ENCODE results near the gene MTREX.

Gene MTREX

DNA sequence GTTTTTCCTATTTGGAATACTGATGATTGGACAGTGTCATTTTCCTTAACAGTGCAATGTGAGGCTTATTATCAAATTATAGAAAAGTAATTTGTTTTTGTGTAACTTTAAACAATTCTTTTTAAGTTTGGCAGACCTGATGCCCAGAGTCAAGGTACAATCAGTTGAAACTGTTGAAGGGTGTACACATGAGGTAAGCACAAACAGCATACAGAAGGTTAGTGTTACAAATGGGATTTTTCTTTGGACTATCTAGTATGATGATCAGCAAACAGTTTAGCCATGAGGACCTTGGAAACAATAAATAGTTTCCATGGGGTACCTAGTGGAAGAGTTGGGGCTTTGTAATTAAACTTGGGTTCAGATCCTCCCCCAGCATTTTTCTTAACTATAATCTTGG is 16.2 kb downstream of the MTREX start:
- no peak for DNase-seq (ENCODE audit: low read depth, low spot score)
- H3K27ac ChIP-seq = no peak overlapping the region

DNA sequence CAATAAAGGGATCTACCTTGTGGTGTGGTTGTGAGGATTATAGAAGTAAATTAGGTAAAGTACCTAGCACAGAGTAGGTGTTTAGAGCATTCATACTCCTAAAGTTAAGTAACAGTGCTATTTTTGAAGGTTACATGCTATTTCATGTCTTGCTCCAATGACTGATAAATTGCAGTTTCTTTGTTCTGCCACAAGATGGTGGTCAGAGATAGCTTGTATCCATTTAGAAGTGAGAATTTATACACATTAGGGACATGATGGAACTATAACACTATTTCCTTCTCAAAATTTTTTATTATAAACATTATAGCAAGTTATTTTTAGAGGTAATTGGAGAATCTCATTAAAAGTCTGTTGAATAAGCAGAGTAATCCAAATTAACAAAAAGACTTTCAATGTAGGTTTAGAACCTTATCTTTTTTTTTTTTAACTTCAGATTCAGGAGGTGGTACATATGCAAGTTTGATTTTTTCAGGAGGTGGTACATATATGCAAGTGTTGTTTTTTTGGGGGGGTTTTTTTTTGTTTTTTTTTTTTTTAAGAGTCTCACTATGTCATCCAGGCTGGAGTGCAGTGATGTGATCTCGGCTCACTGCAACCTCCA is 17.1 kb downstream of the MTREX start:
- no peak overlapping the region for H3K27ac ChIP-seq
- DNase-seq (ENCODE audit: low read depth, low spot score) = no peak

DNA sequence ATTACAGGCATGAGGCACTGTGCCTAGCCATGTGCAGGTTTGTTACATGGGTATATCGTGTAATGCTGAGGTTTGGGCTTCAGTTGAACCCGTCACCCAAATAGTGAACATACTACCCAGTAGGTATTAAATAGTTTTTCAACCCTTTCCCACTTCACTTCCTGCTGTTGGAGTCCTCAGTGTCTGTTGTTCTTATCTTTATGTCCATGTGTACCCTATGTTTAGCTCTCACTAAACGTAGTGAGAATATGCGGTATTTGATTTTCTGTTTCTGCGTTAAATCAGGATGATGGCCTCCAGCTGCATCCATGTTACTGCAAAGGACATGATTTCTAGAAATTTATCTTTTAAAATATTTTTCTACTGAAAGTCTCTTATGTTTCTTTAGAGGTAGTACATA is 17.8 kb downstream of the MTREX start:
- H3K27ac ChIP-seq = no peak overlapping the region
- DNase-seq (ENCODE audit: low read depth, low spot score) = no peak

DNA sequence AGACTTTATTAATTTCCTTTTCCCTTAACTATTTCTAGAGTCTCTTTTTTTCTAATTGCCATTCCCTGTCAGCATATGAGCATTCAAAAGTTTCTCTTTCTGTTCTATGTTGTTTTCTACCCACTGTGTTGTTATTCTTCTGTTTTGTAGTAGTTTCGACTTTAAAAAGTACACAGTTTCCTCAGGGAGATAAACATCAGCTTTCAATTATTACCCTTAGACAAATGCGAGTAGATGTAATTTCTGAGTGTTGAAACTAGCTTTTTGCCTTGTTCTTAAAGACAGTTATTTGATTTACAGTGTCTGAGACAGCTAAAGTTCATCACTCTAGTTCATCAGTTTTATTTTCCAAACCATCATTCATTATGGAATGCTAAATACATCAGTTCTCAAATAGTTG is 19.5 kb downstream of the MTREX start:
- no peak for DNase-seq (ENCODE audit: low read depth, low spot score)
- no peak overlapping the region for H3K27ac ChIP-seq

- no peak for DNase-seq (ENCODE audit: low read depth, low spot score)
- no peak overlapping the region for H3K27ac ChIP-seq
Observed at GRCh38 chr5:55331321-55331720, 23.5 kb downstream of the MTREX start.

DNA sequence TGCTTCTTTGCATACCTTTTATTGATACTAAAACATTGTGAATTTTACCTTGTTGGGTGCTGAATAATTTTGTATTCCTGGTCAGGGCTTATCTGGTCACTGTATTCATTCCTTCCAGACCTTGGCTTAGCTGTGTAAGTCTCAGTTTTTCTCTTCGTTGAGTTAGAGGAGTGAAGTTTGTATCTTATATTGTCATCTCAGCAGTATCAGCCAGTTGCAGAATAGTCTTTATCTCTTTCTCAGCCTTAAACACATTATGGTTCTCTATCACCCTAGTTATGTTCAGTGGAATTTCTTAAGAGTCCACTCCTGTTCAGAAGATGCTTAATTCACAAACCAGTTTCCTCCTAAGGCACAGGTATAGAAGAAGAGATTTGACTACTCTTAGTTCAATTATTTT is 25.2 kb downstream of the MTREX start:
- no peak overlapping the region for H3K27ac ChIP-seq
- DNase-seq (ENCODE audit: low read depth, low spot score) = no peak

DNA sequence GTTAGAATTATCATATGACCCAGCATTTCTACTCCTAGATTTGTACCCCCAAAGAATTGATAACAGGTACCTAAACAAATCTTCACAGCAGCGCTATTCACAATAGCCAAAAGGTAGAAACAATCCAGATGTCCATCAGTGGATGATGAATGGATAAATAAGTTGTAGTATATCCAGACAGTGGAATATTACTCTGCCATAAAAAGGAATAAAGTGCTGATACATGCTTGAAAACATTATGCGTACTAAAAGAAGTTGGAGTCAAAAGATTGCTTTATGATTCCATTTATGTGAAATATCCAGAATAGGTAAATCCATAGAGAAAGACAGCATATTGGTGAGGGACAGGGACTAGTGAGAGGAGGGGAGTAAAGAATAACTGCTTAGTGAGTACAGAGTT is 26.0 kb downstream of the MTREX start:
- DNase-seq (ENCODE audit: low read depth, low spot score) = no peak
- no peak overlapping the region for H3K27ac ChIP-seq

- DNase-seq (ENCODE audit: low read depth, low spot score) = no peak
- no peak overlapping the region for H3K27ac ChIP-seq
Observed at GRCh38 chr5:55338092-55338613, 30.4 kb downstream of the MTREX start.

- no peak for DNase-seq (ENCODE audit: low read depth, low spot score)
- no peak overlapping the region for H3K27ac ChIP-seq
Observed at GRCh38 chr5:55338810-55339243, 31.0 kb downstream of the MTREX start.

DNA sequence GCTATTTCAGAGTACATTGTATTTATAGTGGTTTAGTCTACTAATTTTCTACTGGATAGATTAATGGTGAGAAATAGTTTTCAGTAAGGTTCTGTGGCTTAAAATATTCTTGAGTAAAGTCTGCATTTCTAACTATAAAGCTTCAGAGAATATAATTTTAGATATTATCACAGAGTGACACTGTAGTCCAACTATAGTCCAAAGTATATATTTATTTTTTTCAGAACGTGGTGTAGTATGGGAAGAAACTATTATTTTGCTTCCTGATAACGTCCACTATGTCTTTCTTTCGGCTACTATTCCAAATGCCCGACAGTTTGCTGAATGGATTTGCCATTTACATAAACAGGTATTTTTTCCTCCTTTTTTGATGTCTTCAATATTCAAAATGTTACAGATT is 35.3 kb downstream of the MTREX start:
- DNase-seq (ENCODE audit: low read depth, low spot score) = no peak
- H3K27ac ChIP-seq = no peak overlapping the region

- H3K27ac ChIP-seq = no peak overlapping the region
- DNase-seq (ENCODE audit: low read depth, low spot score) = no peak
Observed at GRCh38 chr5:55343609-55344008, 35.8 kb downstream of the MTREX start.

GRCh38 chr5:55344392-55344992 is 36.7 kb downstream of the MTREX start:
- DNase-seq (ENCODE audit: low read depth, low spot score) = no peak
- H3K27ac ChIP-seq = no peak overlapping the region

- no peak overlapping the region for H3K27ac ChIP-seq
- DNase-seq (ENCODE audit: low read depth, low spot score) = no peak
Observed at GRCh38 chr5:55345327-55345726, 37.5 kb downstream of the MTREX start.

DNA sequence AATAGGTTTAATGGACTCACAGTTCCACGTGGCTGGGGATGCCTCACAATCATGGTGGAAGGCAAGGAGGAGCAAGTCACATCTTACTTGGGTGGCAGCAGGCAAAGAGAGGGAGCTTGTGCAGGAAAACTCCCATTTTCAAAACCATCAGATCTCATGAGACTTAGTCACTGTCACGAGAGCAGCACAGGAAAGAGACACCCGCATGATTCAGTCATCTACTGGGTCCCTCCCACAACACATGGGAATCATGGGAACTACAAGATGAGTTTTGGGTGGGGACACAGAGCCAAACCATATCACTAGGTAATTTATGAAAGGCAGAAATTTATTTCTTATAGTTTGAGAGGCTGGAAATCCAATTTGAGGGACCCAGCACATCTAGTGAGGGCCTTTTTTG is 40.0 kb downstream of the MTREX start:
- DNase-seq (ENCODE audit: low read depth, low spot score) = no peak
- no peak overlapping the region for H3K27ac ChIP-seq

- H3K27ac ChIP-seq = no peak overlapping the region
- DNase-seq (ENCODE audit: low read depth, low spot score) = no peak
Observed at GRCh38 chr5:55350754-55351153, 43.0 kb downstream of the MTREX start.

DNA sequence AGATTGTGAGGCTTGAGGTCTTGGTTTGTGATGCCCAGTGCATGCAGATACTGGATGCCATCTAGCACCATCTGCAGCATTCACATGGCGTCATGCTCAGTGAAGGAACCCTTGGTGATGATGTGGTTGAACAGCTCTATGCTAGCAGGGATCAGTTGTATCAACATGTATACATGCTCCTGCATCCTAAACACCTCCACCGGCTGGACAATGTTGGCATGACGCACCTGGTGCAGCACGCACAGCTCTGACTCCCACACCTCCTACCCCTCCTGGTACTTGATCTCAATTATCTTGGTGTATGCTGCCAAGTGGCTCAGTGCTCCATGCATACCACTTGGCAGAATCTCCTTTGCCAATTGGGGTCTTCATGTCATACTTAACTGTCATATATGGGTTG is 49.1 kb downstream of the MTREX start:
- H3K27ac ChIP-seq = no peak overlapping the region
- no peak for DNase-seq (ENCODE audit: low read depth, low spot score)

DNA sequence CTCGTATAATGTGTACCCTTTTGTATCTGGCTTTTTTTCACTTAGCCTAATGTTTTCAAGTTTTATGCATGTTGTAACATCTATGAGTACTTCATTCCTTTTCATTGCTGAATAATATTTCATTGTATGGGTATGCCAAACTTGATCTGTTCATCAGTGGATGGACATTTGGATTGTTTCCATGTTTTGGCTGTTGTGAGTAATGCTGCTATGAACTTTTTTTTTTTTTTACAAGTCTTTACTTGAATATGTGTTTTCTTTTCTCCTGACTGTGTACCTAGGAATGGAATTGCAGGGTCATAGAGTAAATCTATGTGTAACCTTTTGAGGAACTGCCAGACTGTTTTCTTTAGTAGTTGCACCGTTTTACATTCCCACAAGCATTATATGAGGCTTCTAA is 52.4 kb downstream of the MTREX start:
- peak overlapping the region; percentile 28 for H3K27ac ChIP-seq
- peak; percentile 34 for DNase-seq (ENCODE audit: low read depth, low spot score)

DNA sequence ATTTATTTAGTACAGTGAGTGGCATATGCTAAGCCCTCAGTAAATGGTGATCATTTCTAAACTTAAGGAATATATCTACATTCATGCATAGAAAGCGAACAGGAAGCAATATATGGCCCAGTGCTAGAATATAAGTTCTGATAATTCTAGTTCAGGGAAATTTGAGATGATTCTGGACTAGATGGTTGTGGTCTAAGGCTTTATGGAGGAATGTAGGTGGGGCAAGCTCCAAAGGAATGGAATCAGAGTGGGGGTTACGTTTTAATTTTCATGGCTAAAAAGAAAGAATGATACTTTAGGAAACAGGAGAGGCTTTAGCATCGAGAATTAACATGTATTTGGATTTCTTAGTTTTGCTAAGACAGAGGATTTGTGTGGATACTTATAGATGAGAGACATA is 56.1 kb downstream of the MTREX start:
- DNase-seq (ENCODE audit: low read depth, low spot score) = no peak
- no peak overlapping the region for H3K27ac ChIP-seq

DNA sequence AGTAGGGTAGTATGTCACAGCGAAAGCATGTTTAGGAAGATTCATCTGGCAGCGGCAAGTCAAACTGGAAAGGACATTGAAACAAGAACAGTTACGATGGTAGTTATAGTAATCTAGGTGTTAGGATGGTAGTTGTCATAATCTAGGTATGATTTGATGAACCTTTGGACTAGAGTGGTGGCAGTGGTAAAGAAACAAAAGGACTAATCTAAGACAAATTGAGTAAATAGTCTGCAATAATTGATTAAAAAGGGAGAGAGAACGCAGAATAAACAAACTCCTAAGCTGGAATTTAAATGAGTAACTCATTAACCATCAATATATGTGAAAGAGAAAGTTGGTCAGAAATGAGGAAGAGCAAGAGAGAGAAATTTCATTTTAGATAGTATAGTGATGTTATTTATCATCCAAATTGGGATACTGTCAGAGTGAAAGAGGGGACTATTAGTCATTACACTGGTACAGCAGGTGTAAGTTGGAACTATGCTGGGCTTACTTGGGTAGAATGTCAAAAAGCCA is 56.8 kb downstream of the MTREX start:
- no peak for DNase-seq (ENCODE audit: low read depth, low spot score)
- no peak overlapping the region for H3K27ac ChIP-seq

- H3K27ac ChIP-seq = no peak overlapping the region
- DNase-seq (ENCODE audit: low read depth, low spot score) = no peak
Observed at GRCh38 chr5:55370291-55370925, 62.6 kb downstream of the MTREX start.

- no peak overlapping the region for H3K27ac ChIP-seq
- DNase-seq (ENCODE audit: low read depth, low spot score) = no peak
Observed at GRCh38 chr5:55371145-55371544, 63.4 kb downstream of the MTREX start.
